ENCODE results near the gene ZFP69.
A peak's percentile ranks its signal among the peaks of the same experiment; 100 is the strongest.

The ZFP69 gene

DNA sequence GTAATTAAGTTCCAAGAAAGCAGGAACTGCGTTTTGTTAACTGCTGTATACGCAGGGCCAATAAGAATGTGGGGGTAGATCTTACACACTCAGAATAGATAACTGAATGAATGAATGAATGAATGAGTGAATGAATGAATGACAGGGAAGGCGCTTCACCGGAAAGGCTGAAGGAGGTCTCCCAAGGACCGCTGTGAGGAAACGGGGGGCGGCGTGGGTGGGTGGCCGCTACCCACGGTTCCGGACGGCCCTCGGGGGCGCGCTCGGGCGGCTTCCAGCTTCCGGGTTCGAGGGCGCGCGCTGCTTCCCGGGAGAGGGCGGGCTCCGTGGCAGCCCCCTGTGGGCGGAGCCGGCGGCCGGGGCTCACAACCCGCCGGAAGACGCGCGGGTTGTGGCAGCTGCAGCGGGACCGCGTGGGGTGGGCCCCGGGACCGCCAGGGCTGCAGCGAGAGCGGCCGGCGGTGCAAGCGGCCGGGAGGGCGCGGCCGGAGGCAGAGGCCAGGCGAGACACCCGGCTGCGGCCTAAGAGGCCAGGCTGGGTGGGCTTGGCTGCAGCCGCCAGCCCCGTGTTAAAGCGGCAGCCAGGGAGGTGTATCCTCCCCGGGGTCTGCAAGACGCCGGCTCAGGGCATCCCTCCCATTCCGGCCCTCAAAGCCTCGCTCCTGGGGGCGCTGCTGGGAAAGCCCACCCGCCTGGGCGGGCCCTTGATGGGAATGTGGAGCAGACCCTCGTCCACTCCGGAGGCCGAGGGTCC, at the start of gene ZFP69:
Gene ZFP69 (plus strand): TSS at position 367 of the 754 bp plus-strand sequence. CDS start 2,072 bp downstream, outside the sequence.
- H3K4me3 ChIP-seq (ENCODE audit: low read depth, low read length) = peak within 1 kb of the TSS; percentile 72
- TF ChIP-seq, protein P1, sequence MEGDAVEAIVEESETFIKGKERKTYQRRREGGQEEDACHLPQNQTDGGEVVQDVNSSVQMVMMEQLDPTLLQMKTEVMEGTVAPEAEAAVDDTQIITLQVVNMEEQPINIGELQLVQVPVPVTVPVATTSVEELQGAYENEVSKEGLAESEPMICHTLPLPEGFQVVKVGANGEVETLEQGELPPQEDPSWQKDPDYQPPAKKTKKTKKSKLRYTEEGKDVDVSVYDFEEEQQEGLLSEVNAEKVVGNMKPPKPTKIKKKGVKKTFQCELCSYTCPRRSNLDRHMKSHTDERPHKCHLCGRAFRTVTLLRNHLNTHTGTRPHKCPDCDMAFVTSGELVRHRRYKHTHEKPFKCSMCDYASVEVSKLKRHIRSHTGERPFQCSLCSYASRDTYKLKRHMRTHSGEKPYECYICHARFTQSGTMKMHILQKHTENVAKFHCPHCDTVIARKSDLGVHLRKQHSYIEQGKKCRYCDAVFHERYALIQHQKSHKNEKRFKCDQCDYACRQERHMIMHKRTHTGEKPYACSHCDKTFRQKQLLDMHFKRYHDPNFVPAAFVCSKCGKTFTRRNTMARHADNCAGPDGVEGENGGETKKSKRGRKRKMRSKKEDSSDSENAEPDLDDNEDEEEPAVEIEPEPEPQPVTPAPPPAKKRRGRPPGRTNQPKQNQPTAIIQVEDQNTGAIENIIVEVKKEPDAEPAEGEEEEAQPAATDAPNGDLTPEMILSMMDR (IDR thresholded peaks at IDR 0.05; ENCODE audit: borderline replicate concordance, insufficient read depth, low read depth, low read length) = no peak

- no peak overlapping the region for H3K4me3 ChIP-seq (ENCODE audit: low read depth, low read length)
- TF ChIP-seq, protein P1 (IDR thresholded peaks at IDR 0.05; ENCODE audit: borderline replicate concordance, insufficient read depth, low read depth, low read length) = no peak
Measured at GRCh38 chr1:40431385-40431784, 45.7 kb upstream of the ZFP69 start.

- TF ChIP-seq, protein P1 (IDR thresholded peaks at IDR 0.05; ENCODE audit: borderline replicate concordance, insufficient read depth, low read depth, low read length) = no peak
- no peak overlapping the region for H3K4me3 ChIP-seq (ENCODE audit: low read depth, low read length)
Measured at GRCh38 chr1:40432644-40433390, 44.3 kb upstream of the ZFP69 start.

DNA sequence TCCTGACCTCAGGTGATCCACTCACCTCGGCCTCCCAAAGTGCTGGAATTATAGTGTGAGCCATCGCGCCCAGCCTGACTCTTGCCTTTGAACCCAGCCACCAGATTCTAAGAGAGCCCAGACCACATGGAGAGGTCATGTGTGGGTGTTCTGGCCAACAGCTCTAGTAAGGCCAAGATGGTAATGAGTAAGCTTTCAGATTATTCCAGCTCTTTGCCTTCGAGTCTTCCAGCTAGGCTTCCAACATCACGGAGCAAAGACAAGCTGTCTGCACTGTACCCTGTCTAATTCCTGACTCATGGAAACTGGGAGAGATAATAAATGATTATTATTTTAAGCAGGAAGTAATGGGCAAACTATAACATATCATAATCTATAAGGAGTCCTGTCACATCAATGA, 41.6 kb upstream of the ZFP69 start:
- TF ChIP-seq, protein P1 (IDR thresholded peaks at IDR 0.05; ENCODE audit: borderline replicate concordance, insufficient read depth, low read depth, low read length) = no peak
- H3K4me3 ChIP-seq (ENCODE audit: low read depth, low read length) = no peak overlapping the region

DNA sequence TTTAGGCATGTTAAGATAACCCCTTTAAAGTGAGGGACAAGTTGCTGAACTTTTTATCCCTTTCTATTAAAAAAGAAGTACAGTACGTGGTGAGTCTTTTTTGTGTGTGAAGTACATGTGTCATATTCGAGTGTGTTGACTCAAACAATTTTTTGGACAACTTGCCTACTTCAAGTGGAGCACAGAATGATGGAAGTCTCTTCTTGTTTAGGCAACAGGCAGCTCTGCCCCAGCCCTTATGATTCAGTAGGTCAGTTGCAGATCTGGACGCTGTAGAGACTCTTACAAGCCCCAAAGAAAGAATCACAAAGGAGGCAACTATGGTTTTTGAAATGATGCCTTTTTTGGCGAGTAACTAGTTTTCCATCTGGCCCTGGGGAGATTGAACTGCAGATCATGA, 41.2 kb upstream of the ZFP69 start:
- TF ChIP-seq, protein P1 (IDR thresholded peaks at IDR 0.05; ENCODE audit: borderline replicate concordance, insufficient read depth, low read depth, low read length) = no peak
- no peak overlapping the region for H3K4me3 ChIP-seq (ENCODE audit: low read depth, low read length)

DNA sequence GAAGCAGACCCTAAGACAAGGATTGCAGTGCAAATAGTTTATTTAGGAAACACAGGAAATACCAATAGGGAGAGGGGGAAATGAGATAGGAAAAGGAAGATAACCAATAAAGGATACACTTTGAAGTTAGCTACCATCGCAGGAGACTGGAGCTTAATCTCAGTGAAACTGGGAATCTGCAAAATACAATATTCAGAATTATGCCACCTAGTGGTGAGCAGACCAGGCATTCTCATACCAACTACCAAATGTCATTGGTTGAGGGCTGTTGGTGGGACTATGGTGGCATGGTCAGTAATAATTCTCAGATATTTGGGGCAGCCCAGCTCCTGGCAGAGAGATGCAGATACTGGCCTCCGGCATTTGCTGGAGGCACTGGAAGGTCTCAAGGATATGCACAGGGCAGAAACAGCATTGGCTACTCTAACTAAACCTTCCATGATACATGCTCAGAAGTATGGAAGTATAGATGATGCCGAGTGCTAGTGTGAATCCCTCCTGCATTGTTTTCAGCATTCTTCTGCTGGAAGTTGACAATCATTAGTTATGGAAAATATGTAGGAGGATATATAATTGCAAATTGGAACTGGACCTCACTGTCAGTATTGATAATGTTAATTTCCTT, 38.6 kb upstream of the ZFP69 start:
- H3K4me3 ChIP-seq (ENCODE audit: low read depth, low read length) = no peak overlapping the region
- TF ChIP-seq, protein P1 (IDR thresholded peaks at IDR 0.05; ENCODE audit: borderline replicate concordance, insufficient read depth, low read depth, low read length) = peak; percentile 30; the same call in 1 of the 2 replicates

All from GM12875 (cell line).